Astrocyte of the cerebellum (primary cell): ENCODE measurements around the gene P3H1.

ENCODE experiments used
- DNase-seq: peaks from one replicate; pipeline ENCODE4 v3.0.0-alpha.2; 2011; ENCODE audit warnings: low read depth
- H3K4me3 ChIP-seq: 2 replicates; pipeline ENCODE4 v1.5.1; 2011; ENCODE audit warnings: mild to moderate bottlenecking, low read depth, low read length, moderate library complexity
- CTCF ChIP-seq: IDR thresholded peaks from 2 replicates; pipeline ENCODE4 v1.5.1; 2012; ENCODE audit warnings: low read length, low read depth, moderate library complexity, mild to moderate bottlenecking; ENCODE audit errors: missing control alignments
- in situ Hi-C: cut with HindIII; loops from 2 replicates; pipeline ENCODE4 v1.10.0; 2017; ENCODE audit warnings: low sequenced_read_pairs

Gene P3H1

GRCh38 chr1:42801832-42802473 lies 35.1 kb upstream of the P3H1 start:
- DNase-seq: no peak
- TF ChIP-seq CTCF: no peak
- H3K4me3 ChIP-seq: no peak overlapping the region
- in situ Hi-C loops: no loop called here

GRCh38 chr1:42797979-42798378 lies 31.2 kb upstream of the P3H1 start:
- H3K4me3 ChIP-seq: no peak overlapping the region
- no peak for TF ChIP-seq CTCF
- in situ Hi-C loops: no loop called here
- no peak for DNase-seq

GRCh38 chr1:42797414-42797813 lies 30.6 kb upstream of the P3H1 start:
- in situ Hi-C loops: no loop called here
- no peak overlapping the region for H3K4me3 ChIP-seq
- DNase-seq: no peak
- TF ChIP-seq CTCF: no peak

GRCh38 chr1:42793824-42794223 lies 27.0 kb upstream of the P3H1 start:
- no peak overlapping the region for H3K4me3 ChIP-seq
- in situ Hi-C loops: no loop called here
- no peak for DNase-seq
- no peak for TF ChIP-seq CTCF

GRCh38 chr1:42788021-42788420 lies 21.2 kb upstream of the P3H1 start:
- TF ChIP-seq CTCF: no peak
- in situ Hi-C loops: no loop called here
- H3K4me3 ChIP-seq: no peak overlapping the region

GRCh38 chr1:42786097-42786496 lies 19.3 kb upstream of the P3H1 start:
- TF ChIP-seq CTCF: no peak
- no peak for DNase-seq
- in situ Hi-C loops: no loop called here
- H3K4me3 ChIP-seq: no peak overlapping the region

More at GRCh38 chr1:42788021-42788420, 21.2 kb upstream of the P3H1 start:
- no peak for DNase-seq
